Stimulated activated effector memory CD8-positive, alpha-beta T cell treated with anti-CD3 and anti-CD28 coated beads, Interleukin-12 subunit alpha, Interleukin-12 subunit beta, amount 100 ng/mL, for 72 hours (primary cell): ENCODE data around the gene GABBR1.
"Not testable (repeated sequence)": the region's sequence is repeated elsewhere in the genome, so short reads cannot be mapped to it uniquely, and the experiment has no call there.

Experiments used
- ATAC-seq: fragments of 150-1000 bp; cut with Tn5 transposase; 2 replicates; pipeline ENCODE4 v1.10.0; 2021
- DNase-seq, 2 donors: peaks; one replicate each; pipeline ENCODE4 v3.0.0; 2021 to 2022; ENCODE audit warnings: low spot score in 2 of 2
- H3K27ac Mint-ChIP-seq: one replicate; pipeline ENCODE4 v1.8.0; 2022; ENCODE audit warnings: mild to moderate bottlenecking, mixed read lengths
- H3K36me3 Mint-ChIP-seq: one replicate; pipeline ENCODE4 v1.8.0; 2022; ENCODE audit warnings: mild to moderate bottlenecking, mixed read lengths
- H3K4me1 Mint-ChIP-seq: one replicate; pipeline ENCODE4 v1.8.0; 2022; ENCODE audit warnings: mixed read lengths
- H3K4me3 Mint-ChIP-seq: one replicate; pipeline ENCODE4 v1.8.0; 2022; ENCODE audit warnings: mild to moderate bottlenecking, mixed read lengths
- H3K9me3 Mint-ChIP-seq: one replicate; pipeline ENCODE4 v1.8.0; 2022; ENCODE audit warnings: mixed read lengths

The GABBR1 gene

DNA sequence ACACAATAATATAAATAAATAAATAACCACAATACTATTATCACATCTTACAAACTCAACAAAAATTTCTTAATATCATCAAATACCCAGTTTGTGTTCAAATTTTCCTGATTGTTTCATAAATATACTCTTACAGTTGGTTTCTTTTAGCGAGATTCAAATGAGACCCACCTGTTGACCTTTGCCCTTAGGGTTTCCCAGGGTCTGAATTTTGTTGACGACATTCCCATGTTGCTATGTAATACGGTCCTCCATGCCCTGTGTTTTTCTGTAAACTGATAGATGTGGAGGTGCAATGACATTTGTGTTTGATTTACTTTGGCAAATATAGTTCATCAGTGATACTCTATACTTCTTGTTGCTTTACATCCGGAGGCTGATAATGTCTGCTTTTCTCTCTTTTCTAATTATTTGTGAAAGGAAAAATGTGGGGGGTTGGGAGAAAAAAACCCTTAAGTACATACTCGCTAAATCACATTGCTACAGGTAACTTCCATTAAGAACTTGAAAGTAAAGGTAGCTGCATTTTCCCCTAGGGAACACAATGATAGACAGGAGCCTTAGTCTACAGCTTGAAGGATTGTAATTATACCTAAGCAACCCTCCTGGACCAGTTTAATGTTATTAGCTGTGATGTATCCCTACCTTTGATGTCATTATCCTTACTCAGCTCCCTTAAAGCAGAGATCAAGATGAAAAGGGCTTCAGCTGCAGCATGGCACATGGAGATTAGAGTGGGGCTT, 30.5 kb upstream of the GABBR1 start:
- DNase-seq (no peak), ATAC-seq (no peak)
- Mint-ChIP-seq H3K27ac (no peak overlapping the region), H3K36me3 (no peaks in the 10 kb centered on the region), H3K9me3 (no peaks in the 10 kb centered on the region), H3K4me1 (no peaks in the 10 kb centered on the region), H3K4me3 (no peak overlapping the region)

DNA sequence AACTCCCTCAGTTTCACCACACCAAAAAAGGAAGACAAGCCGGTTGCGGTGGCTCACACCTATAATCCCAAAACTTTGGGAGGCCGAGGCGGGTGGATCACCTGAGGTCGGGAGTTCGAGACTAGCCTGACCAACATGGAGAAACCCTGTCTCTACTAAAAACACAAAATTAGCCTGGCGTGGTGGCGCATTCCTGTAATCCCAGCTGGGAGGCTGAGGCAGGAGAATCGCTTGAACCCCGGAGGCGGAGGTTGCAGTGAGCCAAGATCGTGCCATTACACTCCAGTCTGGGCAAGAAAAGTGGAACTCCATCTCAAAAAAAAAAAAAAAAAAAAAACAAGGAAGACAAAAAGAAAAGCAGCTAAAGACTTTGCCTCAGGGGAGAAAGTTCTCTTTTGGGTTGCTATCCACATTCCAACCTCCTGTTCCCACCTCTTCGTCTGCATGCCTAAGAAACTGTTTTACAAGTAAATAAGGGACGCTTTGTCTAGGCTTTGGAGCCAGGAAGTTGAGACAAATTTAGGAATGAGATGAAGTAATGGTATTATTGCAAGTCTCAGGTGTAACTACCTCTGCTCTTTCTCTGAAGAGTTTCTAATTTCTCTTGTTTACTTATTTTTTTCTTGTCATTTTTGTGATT, 28.6 kb upstream of the GABBR1 start:
- not testable (repeated sequence) for DNase-seq, H3K9me3 Mint-ChIP-seq, H3K4me1 Mint-ChIP-seq, H3K36me3 Mint-ChIP-seq, ATAC-seq, H3K4me3 Mint-ChIP-seq, H3K27ac Mint-ChIP-seq

DNA sequence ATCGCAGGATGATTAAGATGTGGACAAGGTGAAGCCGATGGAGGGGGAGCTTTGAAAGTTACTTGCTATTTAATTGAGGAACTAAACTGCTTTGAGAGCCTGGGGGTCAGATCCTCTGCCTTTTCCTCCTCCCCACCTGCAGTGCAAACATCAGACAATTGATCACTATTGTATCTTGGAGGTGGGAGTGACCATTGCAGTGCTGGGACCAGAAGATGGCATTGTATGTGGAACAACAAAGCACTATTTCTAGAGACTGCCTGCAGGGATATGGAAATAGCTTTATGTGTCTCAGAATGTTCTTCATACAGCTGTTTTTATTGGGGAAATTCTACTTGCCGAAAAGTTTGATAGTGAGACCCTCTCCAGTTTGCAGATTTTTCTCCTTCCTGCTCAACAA, 28.1 kb upstream of the GABBR1 start:
- Mint-ChIP-seq H3K9me3 (no peaks in the 10 kb centered on the region), H3K4me3 (no peak overlapping the region), H3K36me3 (no peaks in the 10 kb centered on the region), H3K27ac (no peak overlapping the region), H3K4me1 (no peaks in the 10 kb centered on the region)
- no peak for DNase-seq
- ATAC-seq: no peak

DNA sequence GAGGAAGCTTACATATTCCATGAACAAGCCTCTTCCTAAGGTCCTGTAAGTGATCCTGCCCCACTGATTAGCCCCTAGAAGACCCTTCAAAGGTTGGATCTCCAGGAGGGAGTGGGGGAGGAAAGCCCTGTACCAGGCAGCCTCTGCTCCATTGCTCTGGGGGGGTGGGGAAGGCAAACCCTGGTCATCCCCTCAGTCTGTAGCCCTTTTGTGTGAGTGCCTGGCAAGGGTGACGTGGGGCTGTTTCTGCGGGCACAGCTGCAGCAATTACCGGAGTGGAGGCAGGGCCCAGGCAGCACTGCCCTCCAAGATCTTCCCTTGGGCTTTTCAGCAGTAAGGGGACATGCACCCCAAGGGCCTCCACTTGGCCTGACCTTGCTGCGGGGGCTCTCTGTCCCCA, 23.8 kb upstream of the GABBR1 start, which contains the start of gene MOG:
MOG (plus strand) TSS at position 295 of the 400 bp plus-strand sequence. CDS start 118 bp downstream, outside the sequence.
- Mint-ChIP-seq H3K4me1 (peaks cover under 1% of the 10 kb centered on the region), H3K27ac (no peak within 1 kb of the TSS), H3K9me3 (no peaks in the 10 kb centered on the region), H3K4me3 (no peak within 1 kb of the TSS), H3K36me3 (no peaks in the 10 kb centered on the region)
- ATAC-seq: no peak
- no peak for DNase-seq

DNA sequence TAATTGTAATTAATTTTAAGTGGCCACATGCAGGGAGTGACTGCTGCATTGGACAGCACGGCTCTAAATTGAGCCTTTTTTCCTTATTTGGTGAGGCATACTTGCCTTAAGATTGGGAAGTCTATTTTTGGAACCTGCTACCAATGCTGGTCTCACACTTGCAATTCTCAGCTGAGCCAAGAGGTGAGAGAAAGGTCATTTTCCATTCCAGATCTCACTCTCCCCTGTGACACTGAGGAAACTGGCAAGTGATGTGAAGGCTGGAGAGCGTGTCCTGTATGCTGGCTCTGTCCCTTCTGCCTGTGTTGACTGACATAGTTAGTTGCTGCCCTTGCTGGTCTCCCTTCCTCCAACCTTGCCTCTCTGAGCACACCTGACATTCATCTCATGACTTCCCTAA, 23.2 kb upstream of the GABBR1 start:
- H3K27ac Mint-ChIP-seq: no peak overlapping the region
- DNase-seq (no peak), ATAC-seq (no peak)
- peaks cover 5% of the 10 kb centered on the region for H3K4me1 Mint-ChIP-seq
- H3K4me3 Mint-ChIP-seq: no peak overlapping the region
- H3K9me3 Mint-ChIP-seq: no peaks in the 10 kb centered on the region
- H3K36me3 Mint-ChIP-seq: no peaks in the 10 kb centered on the region

DNA sequence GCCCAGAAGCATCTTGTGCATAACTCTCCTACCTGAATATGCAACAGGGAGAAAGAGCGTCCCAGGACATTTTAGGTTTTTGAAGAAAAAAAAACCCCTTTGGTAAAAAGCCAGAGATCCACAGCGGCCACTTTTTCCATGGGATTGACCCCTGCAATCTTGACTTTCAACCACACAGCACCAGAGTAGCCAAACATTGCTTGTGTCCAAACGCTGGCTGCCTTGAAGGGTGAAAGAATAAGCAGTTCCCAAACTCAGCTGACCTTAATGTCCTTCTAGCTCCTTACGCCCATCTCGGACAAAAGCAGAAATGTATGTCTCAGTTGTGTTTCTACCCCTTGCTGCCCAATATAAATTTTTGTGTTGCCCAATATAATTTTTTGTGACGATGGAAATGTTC, 22.7 kb upstream of the GABBR1 start:
- no peaks in the 10 kb centered on the region for H3K9me3 Mint-ChIP-seq
- no peak overlapping the region for H3K27ac Mint-ChIP-seq
- no peak overlapping the region for H3K4me3 Mint-ChIP-seq
- ATAC-seq (no peak), DNase-seq (no peak)
- H3K36me3 Mint-ChIP-seq: no peaks in the 10 kb centered on the region
- peaks cover 5% of the 10 kb centered on the region for H3K4me1 Mint-ChIP-seq

DNA sequence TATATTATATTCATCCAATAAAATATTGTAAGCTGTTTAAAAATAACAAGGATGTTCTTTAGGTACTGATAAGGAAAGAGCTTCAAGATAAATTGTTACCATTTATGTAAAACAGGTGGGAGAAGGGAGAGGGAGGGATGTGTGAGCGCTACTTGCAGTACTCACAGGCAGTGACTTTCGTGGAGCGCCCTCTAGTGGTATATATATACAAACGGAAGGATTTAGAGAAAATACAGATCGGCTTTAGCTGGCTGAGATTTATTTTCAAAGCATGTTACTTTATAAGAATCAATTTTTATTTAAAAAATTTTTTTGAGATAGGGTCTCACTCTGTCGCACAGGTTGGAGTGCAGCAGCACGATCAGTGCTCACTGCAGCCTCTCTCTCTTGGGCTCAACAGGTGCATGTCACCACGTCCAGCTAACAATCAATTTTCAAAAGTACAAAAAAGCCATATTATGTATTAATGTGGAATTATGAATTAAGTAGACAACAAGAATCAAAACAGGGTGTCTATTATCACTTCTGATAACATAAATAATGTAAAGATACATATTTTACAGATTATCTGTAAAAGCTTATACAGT, 20.6 kb upstream of the GABBR1 start:
- H3K9me3 Mint-ChIP-seq: no peaks in the 10 kb centered on the region
- DNase-seq (no peak), ATAC-seq (no peak)
- peaks cover 15% of the 10 kb centered on the region for H3K4me1 Mint-ChIP-seq
- H3K4me3 Mint-ChIP-seq: no peak overlapping the region
- H3K27ac Mint-ChIP-seq: no peak overlapping the region
- peaks cover 8% of the 10 kb centered on the region for H3K36me3 Mint-ChIP-seq

DNA sequence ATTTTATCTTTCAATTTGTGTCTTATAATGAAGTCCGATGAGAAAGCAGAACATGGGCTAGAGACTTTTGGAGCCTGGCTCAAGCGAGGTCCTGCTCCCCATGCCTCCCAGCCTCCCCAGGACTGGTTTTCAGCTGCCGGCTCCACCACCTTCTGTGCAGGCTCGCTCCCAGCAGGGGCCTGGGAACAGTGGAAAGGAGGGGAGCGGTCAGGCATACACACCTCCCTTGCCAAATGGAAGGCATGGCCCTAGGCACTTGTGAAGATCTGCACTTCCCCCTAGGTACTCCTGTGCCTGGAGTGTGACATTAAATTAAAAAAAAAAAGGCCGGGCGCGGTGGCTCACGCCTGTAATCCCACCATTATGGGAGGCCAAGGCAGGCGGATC, 19.2 kb upstream of the GABBR1 start:
- H3K27ac Mint-ChIP-seq: no peak overlapping the region
- H3K36me3 Mint-ChIP-seq: peaks cover 8% of the 10 kb centered on the region

DNA sequence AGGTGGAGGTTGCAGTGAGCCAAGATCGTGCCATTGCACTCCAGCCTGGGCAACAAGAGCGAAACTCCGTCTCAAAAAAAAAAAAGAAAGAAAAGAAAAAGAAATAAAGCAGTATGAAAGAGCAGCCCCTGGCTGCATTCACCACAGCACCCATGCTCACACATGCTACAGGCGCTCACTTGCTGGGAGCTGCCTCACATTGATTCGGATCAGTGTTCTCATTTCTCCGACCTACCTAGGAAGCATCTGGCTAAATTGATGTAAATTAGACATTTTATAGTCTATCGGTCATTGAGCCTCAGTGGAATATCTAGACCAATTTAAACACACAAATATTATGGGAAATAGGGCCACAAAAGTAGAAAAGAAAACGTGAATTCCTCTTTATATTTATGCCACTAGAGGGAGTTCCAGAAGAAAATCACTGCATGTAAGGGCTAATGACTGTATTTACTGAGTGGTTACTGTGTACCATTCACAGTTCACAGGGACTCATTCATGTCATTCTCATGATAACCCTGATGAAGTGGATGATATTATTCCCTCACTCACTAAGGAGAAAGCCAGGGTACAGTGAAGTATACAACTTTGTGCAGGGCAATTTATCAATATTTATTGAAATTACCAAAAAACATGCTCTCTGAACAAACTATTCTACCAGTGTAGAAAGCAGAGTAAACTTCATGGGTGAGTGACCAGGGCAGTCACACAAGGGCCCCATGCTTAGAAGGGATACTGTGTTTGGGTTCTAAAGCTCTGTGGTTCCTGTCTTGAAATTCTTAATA, 18.6 kb upstream of the GABBR1 start:
- Mint-ChIP-seq H3K36me3 (peaks cover 8% of the 10 kb centered on the region), H3K4me3 (no peak overlapping the region), H3K27ac (no peak overlapping the region), H3K4me1 (peaks cover 15% of the 10 kb centered on the region), H3K9me3 (no peaks in the 10 kb centered on the region)
- DNase-seq (no peak), ATAC-seq (peak; percentile 34)

More for the DNA sequence above, 19.2 kb upstream of the GABBR1 start:
- no peak for DNase-seq
- Mint-ChIP-seq H3K4me1 (peaks cover 15% of the 10 kb centered on the region), H3K4me3 (no peak overlapping the region), H3K9me3 (no peaks in the 10 kb centered on the region)
- no peak for ATAC-seq

DNA sequence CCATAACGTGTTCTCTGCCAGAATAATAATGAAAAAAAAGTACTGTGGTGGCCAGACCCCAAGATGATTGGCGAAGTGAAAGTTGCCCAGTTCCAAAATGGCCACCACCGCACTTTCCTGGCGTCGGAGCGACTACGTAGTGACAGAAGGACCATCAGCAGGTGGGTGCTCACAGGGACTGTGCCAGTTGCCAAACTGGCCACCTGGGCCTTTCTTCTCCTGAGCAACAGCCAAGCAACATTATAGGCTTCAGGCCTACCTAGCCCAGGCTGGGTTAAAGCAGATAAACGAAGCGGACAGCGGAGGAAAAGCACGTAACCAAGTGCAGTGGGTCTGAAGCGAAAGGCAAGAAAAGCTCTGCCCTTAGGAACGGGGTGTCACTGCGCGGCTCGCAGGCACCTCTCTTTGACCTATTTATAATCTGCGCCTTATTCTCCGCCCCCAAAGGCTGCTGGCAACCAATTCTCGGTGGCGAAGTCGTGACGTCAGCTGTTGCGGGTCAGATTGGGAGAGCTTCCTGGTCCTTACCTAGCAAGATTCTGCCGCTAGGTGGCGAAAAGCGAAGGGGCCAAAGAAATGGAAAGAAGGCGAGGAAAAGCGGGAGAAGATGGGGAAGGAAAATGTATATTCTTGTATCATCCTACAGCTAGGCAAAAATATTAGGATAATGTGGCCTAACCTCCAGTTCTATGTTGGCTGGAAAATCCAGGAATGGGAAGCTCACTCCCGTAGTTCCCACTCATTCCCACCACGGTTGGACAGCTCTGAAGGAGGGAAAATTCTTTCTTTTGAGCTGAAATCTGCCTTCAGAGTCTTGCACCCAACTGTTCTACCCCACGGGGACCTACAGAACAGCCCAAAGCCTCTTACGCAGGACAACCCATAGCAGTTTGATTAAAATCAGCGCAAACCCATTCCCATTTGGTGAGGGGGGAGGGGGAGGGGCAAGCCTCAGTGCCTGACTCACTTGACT, 17.0 kb upstream of the GABBR1 start:
- peak overlapping the region; percentile 85 for H3K4me3 Mint-ChIP-seq
- H3K9me3 Mint-ChIP-seq: no peaks in the 10 kb centered on the region
- H3K27ac Mint-ChIP-seq: peak overlapping the region; percentile 92
- peak; percentile 98 for ATAC-seq
- H3K4me1 Mint-ChIP-seq: peaks cover 15% of the 10 kb centered on the region
- peak; percentile 93 to 97 for DNase-seq
- peaks cover 8% of the 10 kb centered on the region for H3K36me3 Mint-ChIP-seq

DNA sequence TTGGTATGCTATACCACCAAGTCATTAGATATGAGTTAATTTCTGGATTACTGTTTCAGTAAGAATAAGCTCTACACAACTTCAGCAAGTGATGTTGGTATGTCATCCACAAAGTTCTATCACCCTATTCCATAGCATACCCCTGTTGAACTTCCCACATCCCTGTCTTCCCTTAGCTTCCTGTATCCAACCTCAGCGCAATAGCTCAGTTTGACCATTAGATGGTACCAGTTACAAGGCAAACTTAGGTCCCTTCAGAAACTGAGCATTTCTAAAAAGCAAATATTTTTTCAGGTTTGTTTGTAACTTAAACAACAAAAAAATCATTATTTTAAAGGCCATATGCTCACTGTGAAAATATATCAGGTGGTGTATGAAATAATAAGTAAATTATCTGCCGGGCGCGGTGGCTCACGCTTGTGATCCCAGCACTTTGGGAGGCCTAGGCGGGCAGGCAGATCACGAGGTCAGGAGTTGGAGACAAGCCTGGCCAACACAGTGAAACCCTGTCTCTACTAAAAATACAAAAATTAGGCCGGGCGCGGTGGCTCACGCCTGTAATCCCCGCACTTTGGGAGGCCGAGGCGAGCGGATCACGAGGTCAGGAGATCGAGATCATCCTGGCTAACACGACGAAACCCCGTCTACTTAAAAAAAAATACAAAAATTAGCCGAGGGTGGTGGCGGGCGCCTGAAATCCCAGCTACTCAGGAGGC, 15.1 kb upstream of the GABBR1 start:
- peaks cover 15% of the 10 kb centered on the region for H3K4me1 Mint-ChIP-seq
- no peak for ATAC-seq
- no peak overlapping the region for H3K27ac Mint-ChIP-seq
- no peak for DNase-seq
- no peaks in the 10 kb centered on the region for H3K9me3 Mint-ChIP-seq
- peaks cover 8% of the 10 kb centered on the region for H3K36me3 Mint-ChIP-seq
- no peak overlapping the region for H3K4me3 Mint-ChIP-seq

DNA sequence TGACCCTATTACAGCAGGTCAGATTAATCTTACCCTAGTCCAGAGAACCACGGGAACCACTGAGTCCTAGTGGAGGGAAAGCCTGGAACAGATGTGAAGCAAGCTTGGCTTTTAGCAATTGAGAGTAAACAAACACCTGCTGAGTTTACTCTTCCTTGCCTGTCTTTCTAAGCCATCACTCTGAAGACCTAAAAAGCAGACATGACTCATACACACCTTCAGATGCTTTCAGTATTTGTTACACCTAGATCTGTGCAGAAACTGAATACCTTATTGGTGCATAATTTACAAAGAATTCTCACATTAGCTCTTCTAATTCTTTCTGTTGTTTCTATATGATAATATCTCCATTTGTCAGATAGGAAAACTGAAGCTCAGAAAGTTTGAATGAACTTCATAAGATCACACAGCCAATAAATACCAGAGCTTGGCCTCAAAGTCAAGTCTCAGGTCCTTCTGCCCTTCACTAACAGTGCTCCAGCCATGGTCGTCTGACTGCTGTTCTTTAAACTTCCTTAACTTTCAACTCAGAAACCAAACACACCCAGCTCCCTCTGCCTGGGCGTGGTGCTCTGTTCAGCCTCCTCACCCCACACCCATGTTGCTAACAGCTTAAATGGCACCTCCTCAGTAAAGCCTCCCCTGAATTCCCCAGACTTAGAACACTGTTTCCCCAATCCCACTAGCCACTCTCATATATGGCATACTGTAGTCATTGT, 8.6 kb upstream of the GABBR1 start:
- ATAC-seq (peak; percentile 65), DNase-seq (no peak)
- Mint-ChIP-seq H3K4me3 (no peak overlapping the region), H3K9me3 (no peaks in the 10 kb centered on the region), H3K36me3 (no peaks in the 10 kb centered on the region), H3K27ac (peak overlapping the region; percentile 13), H3K4me1 (peaks cover 7% of the 10 kb centered on the region)

DNA sequence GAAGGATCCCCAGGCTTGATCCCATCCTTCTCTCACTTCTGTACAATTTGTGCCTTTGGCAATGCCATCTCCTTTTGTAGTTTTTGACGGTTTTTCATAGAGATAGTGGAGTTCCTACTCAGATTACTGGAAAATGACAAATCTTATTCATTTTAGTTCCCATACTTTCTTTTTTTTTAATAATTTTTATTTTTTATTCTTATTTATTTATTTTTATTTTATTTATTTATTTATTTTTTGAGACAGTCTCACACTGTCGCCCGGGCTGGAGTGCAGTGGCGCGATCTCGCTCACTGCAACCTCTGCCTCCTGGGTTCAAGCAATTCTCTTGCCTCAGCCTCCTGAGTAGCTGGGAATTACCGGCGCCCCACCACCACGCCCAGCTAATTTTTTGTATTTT, 4.3 kb upstream of the GABBR1 start:
- H3K27ac Mint-ChIP-seq: no peak overlapping the region
- ATAC-seq (no peak), DNase-seq (no peak)
- H3K9me3 Mint-ChIP-seq: no peaks in the 10 kb centered on the region
- peaks cover 21% of the 10 kb centered on the region for H3K4me1 Mint-ChIP-seq
- H3K36me3 Mint-ChIP-seq: no peaks in the 10 kb centered on the region
- no peak overlapping the region for H3K4me3 Mint-ChIP-seq
